Breast epithelium (tissue), 3 donors: ENCODE measurements around the gene CALR3.

ENCODE experiments used
- POLR2A ChIP-seq: fragments of 450-650 bp; IDR thresholded peaks from one replicate; pipeline ENCODE4 v1.6.1; 2016; ENCODE audit warnings: antibody characterized with exemption, mild to moderate bottlenecking, moderate library complexity
- TF ChIP-seq, protein P1 (sequence below), 3 donors: fragments of 450-650 bp; IDR thresholded peaks; one replicate each; pipeline ENCODE4 v1.5.1; 2016 to 2017; ENCODE audit warnings: antibody characterized with exemption in 3 of 3, mild to moderate bottlenecking in 3 of 3, moderate library complexity in 3 of 3

DNA sequence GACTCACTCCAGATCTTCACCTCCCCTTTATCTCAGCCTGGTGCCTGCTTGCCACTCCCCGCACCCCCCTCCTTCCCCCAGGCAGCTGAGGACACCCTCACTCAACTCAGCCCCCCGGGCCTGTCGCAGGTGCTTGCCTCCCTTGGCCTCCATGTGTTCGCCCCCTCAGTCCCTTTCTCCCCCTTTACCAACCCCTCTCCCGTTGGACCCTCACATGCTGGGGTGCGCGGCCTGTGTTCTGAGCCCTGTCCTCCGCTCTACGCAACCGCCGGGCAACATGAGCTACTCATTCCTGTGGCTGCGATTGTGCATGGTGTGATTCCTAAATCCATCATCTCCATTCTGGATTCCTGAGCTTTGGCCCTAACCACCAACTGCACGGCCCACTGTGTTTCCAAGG, 41.1 kb upstream of the CALR3 start:
- TF ChIP-seq, protein P1, sequence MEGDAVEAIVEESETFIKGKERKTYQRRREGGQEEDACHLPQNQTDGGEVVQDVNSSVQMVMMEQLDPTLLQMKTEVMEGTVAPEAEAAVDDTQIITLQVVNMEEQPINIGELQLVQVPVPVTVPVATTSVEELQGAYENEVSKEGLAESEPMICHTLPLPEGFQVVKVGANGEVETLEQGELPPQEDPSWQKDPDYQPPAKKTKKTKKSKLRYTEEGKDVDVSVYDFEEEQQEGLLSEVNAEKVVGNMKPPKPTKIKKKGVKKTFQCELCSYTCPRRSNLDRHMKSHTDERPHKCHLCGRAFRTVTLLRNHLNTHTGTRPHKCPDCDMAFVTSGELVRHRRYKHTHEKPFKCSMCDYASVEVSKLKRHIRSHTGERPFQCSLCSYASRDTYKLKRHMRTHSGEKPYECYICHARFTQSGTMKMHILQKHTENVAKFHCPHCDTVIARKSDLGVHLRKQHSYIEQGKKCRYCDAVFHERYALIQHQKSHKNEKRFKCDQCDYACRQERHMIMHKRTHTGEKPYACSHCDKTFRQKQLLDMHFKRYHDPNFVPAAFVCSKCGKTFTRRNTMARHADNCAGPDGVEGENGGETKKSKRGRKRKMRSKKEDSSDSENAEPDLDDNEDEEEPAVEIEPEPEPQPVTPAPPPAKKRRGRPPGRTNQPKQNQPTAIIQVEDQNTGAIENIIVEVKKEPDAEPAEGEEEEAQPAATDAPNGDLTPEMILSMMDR (IDR thresholded peaks at IDR 0.05) = no peak
- no peak for TF ChIP-seq POLR2A
